DMS114 treated with DMSO at 0.1 percent for 48 hours (cell line): ENCODE measurements around the gene KIAA0930.
"Not testable (repeated sequence)": the region's sequence is repeated elsewhere in the genome, so short reads cannot be mapped to it uniquely, and the experiment has no call there.

Experiments
- DNase-seq: peaks from one replicate; lab custom pipeline; 2025; ENCODE audit not compliant: unreplicated experiment; lab: John Stamatoyannopoulos, UW

KIAA0930 gene

GRCh38 chr22:45204241-45204640 lies 36.5 kb downstream of the KIAA0930 start:
- DNase-seq: no peak

- no peak for DNase-seq
Measured at GRCh38 chr22:45203150-45203951, 37.3 kb downstream of the KIAA0930 start.

GRCh38 chr22:45202333-45203149 lies 38.2 kb downstream of the KIAA0930 start:
- DNase-seq: no peak

- no peak for DNase-seq
Measured at GRCh38 chr22:45201678-45202332, 38.9 kb downstream of the KIAA0930 start.

GRCh38 chr22:45200860-45201511 lies 39.7 kb downstream of the KIAA0930 start:
- DNase-seq: no peak

- DNase-seq: no peak
Measured at GRCh38 chr22:45200230-45200629, 40.5 kb downstream of the KIAA0930 start.

GRCh38 chr22:45199723-45200122 lies 41.0 kb downstream of the KIAA0930 start:
- DNase-seq: no peak

GRCh38 chr22:45198463-45198795 lies 42.3 kb downstream of the KIAA0930 start:
- no peak for DNase-seq

GRCh38 chr22:45197606-45198462 lies 42.9 kb downstream of the KIAA0930 start:
- no peak for DNase-seq

GRCh38 chr22:45196926-45197605 lies 43.6 kb downstream of the KIAA0930 start:
- DNase-seq: no peak

GRCh38 chr22:45196308-45196707 lies 44.4 kb downstream of the KIAA0930 start:
- no peak for DNase-seq

GRCh38 chr22:45195616-45196015 lies 45.1 kb downstream of the KIAA0930 start:
- no peak for DNase-seq

- no peak for DNase-seq
Measured at GRCh38 chr22:45194686-45195085, 46.0 kb downstream of the KIAA0930 start.

GRCh38 chr22:45192701-45193187 lies 48.0 kb downstream of the KIAA0930 start:
- DNase-seq: no peak

- not testable (repeated sequence) for DNase-seq
Measured at GRCh38 chr22:45191746-45192145, 48.9 kb downstream of the KIAA0930 start.

- no peak for DNase-seq
Measured at GRCh38 chr22:45190202-45190872, 50.4 kb downstream of the KIAA0930 start.

GRCh38 chr22:45188779-45189178 lies 51.9 kb downstream of the KIAA0930 start:
- DNase-seq: no peak

GRCh38 chr22:45187891-45188290 lies 52.8 kb downstream of the KIAA0930 start:
- no peak for DNase-seq
